ENCODE data around the gene MAGEA11. TPM values are rescaled to one million over a fixed set of nuclear protein-coding genes. Genes with fewer than 3 reads are reported as not detected.
A peak's percentile ranks its signal among the peaks of the same experiment; 100 is the strongest.
"Not testable (repeated sequence)": the region's sequence is repeated elsewhere in the genome, so short reads cannot be mapped to it uniquely, and the experiment has no call there.

Gene MAGEA11
- total RNA-seq, 2 experiments from 2014 or later = not detected

DNA sequence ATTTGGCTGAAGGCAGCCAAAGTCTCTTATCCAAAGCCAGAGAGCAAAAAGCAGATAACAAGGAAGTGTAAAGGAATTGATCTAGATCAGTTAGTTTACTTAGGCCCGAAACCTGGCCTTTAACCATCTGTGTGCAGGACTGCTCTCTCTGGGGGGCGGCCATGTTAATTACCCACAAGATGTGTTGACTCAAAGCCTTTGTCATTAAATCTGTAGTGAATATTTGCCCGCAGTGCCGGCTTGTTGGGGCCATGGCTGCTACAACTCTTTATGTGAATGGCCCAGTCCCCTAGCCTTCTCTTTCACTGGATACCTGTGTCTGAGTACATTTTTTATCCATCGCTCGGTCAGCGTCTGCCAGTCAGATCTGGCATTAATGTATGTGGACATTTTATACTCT is 15.4 kb downstream of the MAGEA11 start:
- H3K9me3 Mint-ChIP-seq; H3K27ac ChIP-seq (ENCODE audit: low read depth in 1 of 2, low read length in 2 of 2); H3K36me3 ChIP-seq (ENCODE audit: insufficient read depth, low read length); H3K4me3 ChIP-seq (ENCODE audit: low read length); H3K4me1 Mint-ChIP-seq (ENCODE audit: low read depth); H3K36me3 Mint-ChIP-seq (ENCODE audit: low read depth); H3K9me3 ChIP-seq (ENCODE audit: control insufficient read depth in 1 of 2, insufficient read depth in 1 of 2, low read length in 2 of 2); H3K27me3 Mint-ChIP-seq; CTCF ChIA-PET; H3K4me1 ChIP-seq (ENCODE audit: insufficient read depth, low read length); ATAC-seq (ENCODE audit: poor library complexity); H3K4me3 Mint-ChIP-seq; H3K27ac Mint-ChIP-seq; DNase-seq; H3K27me3 ChIP-seq (ENCODE audit: control insufficient read depth in 1 of 2, insufficient read depth in 2 of 2, low read length in 2 of 2); intact Hi-C loops (cut with DNase I, micrococcal nuclease); POLR2A ChIA-PET: not testable (repeated sequence)

DNA sequence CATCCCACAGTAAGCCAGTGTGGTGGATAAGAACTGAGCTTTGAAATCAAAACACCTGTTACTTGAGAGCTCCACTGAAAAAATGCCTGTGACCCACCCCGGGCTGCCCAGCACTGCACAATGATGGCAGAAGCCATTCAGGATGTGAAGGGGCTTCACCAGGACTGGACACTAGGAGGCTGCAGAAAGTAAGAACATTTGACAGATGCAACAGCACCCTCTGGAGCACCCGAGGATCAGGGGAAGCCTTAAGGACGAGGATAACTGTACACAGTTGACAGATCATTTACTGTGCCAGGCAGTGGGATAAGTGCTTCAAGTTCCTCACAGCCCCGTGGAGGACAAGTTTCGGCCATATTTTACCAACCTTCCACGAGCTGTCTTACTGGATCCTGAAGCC is 30.4 kb downstream of the MAGEA11 start:
- H3K4me3 ChIP-seq (ENCODE audit: low read length); DNase-seq; H3K4me1 ChIP-seq (ENCODE audit: insufficient read depth, low read length); H3K36me3 ChIP-seq (ENCODE audit: insufficient read depth, low read length); H3K4me1 Mint-ChIP-seq (ENCODE audit: low read depth); CTCF ChIA-PET; H3K4me3 Mint-ChIP-seq; H3K9me3 Mint-ChIP-seq; H3K27me3 Mint-ChIP-seq; H3K27ac ChIP-seq (ENCODE audit: low read depth in 1 of 2, low read length in 2 of 2); intact Hi-C loops (cut with DNase I, micrococcal nuclease); ATAC-seq (ENCODE audit: poor library complexity); H3K36me3 Mint-ChIP-seq (ENCODE audit: low read depth); H3K27me3 ChIP-seq (ENCODE audit: control insufficient read depth in 1 of 2, insufficient read depth in 2 of 2, low read length in 2 of 2); H3K27ac Mint-ChIP-seq; POLR2A ChIA-PET; H3K9me3 ChIP-seq (ENCODE audit: control insufficient read depth in 1 of 2, insufficient read depth in 1 of 2, low read length in 2 of 2): not testable (repeated sequence)

GRCh38 chrX:149746390-149747007 is 34.6 kb downstream of the MAGEA11 start:
- H3K36me3 Mint-ChIP-seq (ENCODE audit: low read depth); H3K27ac ChIP-seq (ENCODE audit: low read depth in 1 of 2, low read length in 2 of 2); CTCF ChIA-PET; H3K4me3 Mint-ChIP-seq; POLR2A ChIA-PET; H3K4me3 ChIP-seq (ENCODE audit: low read length); DNase-seq; H3K27me3 Mint-ChIP-seq; H3K27me3 ChIP-seq (ENCODE audit: control insufficient read depth in 1 of 2, insufficient read depth in 2 of 2, low read length in 2 of 2); H3K27ac Mint-ChIP-seq; H3K4me1 Mint-ChIP-seq (ENCODE audit: low read depth); intact Hi-C loops (cut with DNase I, micrococcal nuclease); H3K4me1 ChIP-seq (ENCODE audit: insufficient read depth, low read length); H3K9me3 ChIP-seq (ENCODE audit: control insufficient read depth in 1 of 2, insufficient read depth in 1 of 2, low read length in 2 of 2); H3K9me3 Mint-ChIP-seq; H3K36me3 ChIP-seq (ENCODE audit: insufficient read depth, low read length): not testable (repeated sequence)
- peak; percentile 21 for ATAC-seq (ENCODE audit: poor library complexity)

DNA sequence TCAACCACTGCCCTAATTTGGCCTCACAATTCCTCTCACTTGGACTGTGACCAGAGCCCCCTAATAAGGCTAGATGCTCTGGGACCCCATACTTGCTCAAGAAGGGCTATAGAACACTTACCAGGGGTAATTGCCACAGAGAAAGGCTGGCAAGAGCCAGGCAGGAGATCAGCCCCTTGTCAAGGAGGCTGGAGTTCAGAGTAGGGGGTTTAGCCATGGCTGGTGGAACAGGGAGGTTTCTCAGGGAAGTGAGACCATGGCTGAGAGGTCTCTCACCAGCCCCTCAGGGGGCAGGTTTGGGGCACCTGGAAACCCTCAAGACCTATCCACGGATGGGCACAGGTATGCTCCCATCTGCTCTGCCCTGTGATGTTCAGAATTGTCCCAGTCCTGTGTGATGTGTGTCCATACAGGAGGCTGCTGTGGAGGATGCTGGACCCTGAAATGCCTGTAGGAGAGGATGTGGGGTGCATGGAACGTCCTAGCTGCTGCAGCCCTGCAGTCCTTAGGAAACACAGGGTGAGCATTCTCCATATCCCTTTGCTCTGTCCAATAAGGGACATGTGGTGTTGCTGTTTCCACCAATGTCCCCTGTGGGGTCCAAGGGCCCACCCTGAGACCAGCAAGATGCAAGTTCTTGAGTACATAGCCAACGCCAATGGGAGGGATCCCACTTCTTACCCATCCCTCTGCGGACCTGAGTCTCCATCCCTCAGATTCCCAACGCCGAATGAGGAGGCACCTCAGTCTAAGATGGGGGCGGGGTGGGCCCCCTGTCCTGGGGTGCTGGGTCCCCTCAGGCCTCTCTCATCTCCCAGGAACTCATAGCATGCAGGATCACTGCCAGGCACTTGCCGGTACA is 45.6 kb downstream of the MAGEA11 start:
- no peak overlapping the region for H3K4me3 Mint-ChIP-seq
- H3K36me3 Mint-ChIP-seq (ENCODE audit: low read depth) = no peaks in the 10 kb centered on the region
- no peak overlapping the region for H3K27ac Mint-ChIP-seq
- H3K4me1 Mint-ChIP-seq (ENCODE audit: low read depth) = no peaks in the 10 kb centered on the region
- H3K27ac ChIP-seq (ENCODE audit: low read depth in 1 of 2, low read length in 2 of 2) = no peak overlapping the region
- H3K27me3 Mint-ChIP-seq = no peaks in the 10 kb centered on the region
- H3K4me3 ChIP-seq (ENCODE audit: low read length) = no peak overlapping the region
- DNase-seq = no peak
- no peaks in the 10 kb centered on the region for H3K4me1 ChIP-seq (ENCODE audit: insufficient read depth, low read length)
- no peaks in the 10 kb centered on the region for H3K36me3 ChIP-seq (ENCODE audit: insufficient read depth, low read length)
- TF ChIP-seq CTCF (IDR thresholded peaks at IDR 0.05) = no peak
- H3K27me3 ChIP-seq (ENCODE audit: control insufficient read depth in 1 of 2, insufficient read depth in 2 of 2, low read length in 2 of 2) = no peaks in the 10 kb centered on the region
- ChIA-PET POLR2A (no interaction called here), CTCF (no interaction called here)
- no peak for ATAC-seq (ENCODE audit: poor library complexity)
- intact Hi-C loops (cut with DNase I, micrococcal nuclease) = no loop called here
- H3K9me3 Mint-ChIP-seq = no peaks in the 10 kb centered on the region
- no peaks in the 10 kb centered on the region for H3K9me3 ChIP-seq (ENCODE audit: control insufficient read depth in 1 of 2, insufficient read depth in 1 of 2, low read length in 2 of 2)
